Measurements from ENCODE around the gene UBE2E2. TPM values are rescaled to one million over a fixed set of nuclear protein-coding genes. Genes with fewer than 3 reads are reported as not detected.

Gene UBE2E2
- total RNA-seq, 1 experiment from 2014 or later, result 54.9 TPM

DNA sequence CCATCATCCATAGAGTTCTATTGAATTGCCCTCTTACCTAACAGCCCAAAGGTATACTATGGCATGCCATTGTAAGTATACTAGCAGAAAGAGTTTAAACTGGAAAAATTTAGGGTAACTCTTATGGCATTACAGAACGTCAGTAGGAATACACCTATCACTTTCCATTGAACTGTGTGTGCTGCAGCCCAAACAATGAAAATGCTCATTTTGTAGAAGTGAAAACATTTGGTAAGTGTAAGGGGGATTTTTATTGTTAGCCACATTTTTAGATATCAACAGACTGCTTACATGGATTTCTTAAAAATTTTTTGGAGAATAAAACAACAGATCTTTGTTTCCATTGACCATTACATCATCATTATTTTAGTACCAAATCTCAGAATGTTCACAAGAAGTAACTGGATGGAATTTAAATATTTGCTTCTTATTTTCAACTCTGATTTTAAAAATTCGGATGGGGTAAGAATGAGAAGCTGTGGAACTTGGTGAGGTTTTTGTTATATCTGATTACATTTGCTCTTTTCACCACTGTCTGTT lies 245.9 kb downstream of the UBE2E2 start:
- ChIA-PET CTCF (no interaction called here), POLR2A (no interaction called here)
- ATAC-seq (no peak), DNase-seq (ENCODE audit: low spot score) (no peak)
- TF ChIP-seq ESRRA (CRISPR knock-in tag; IDR thresholded peaks at IDR 0.05; ENCODE audit: borderline replicate concordance) (no peak), ZNF121 (CRISPR knock-in tag; IDR thresholded peaks at IDR 0.05) (no peak), KAT7 (CRISPR knock-in tag; IDR thresholded peaks at IDR 0.05; ENCODE audit: borderline replicate concordance) (no peak), ZBTB21 (CRISPR knock-in tag; IDR thresholded peaks at IDR 0.05; ENCODE audit: borderline replicate concordance) (no peak), TEAD4 (CRISPR knock-in tag; IDR thresholded peaks at IDR 0.05) (no peak), FOXJ3 (CRISPR knock-in tag; IDR thresholded peaks at IDR 0.05; ENCODE audit: borderline replicate concordance) (no peak), ETV6 (CRISPR knock-in tag; IDR thresholded peaks at IDR 0.05) (no peak), TP53 (CRISPR knock-in tag; IDR thresholded peaks at IDR 0.05) (no peak), ZNF219 (CRISPR knock-in tag; IDR thresholded peaks at IDR 0.05; ENCODE audit: borderline replicate concordance) (no peak)
- TF ChIP-seq, protein P1, sequence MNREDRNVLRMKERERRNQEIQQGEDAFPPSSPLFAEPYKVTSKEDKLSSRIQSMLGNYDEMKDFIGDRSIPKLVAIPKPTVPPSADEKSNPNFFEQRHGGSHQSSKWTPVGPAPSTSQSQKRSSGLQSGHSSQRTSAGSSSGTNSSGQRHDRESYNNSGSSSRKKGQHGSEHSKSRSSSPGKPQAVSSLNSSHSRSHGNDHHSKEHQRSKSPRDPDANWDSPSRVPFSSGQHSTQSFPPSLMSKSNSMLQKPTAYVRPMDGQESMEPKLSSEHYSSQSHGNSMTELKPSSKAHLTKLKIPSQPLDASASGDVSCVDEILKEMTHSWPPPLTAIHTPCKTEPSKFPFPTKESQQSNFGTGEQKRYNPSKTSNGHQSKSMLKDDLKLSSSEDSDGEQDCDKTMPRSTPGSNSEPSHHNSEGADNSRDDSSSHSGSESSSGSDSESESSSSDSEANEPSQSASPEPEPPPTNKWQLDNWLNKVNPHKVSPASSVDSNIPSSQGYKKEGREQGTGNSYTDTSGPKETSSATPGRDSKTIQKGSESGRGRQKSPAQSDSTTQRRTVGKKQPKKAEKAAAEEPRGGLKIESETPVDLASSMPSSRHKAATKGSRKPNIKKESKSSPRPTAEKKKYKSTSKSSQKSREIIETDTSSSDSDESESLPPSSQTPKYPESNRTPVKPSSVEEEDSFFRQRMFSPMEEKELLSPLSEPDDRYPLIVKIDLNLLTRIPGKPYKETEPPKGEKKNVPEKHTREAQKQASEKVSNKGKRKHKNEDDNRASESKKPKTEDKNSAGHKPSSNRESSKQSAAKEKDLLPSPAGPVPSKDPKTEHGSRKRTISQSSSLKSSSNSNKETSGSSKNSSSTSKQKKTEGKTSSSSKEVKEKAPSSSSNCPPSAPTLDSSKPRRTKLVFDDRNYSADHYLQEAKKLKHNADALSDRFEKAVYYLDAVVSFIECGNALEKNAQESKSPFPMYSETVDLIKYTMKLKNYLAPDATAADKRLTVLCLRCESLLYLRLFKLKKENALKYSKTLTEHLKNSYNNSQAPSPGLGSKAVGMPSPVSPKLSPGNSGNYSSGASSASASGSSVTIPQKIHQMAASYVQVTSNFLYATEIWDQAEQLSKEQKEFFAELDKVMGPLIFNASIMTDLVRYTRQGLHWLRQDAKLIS (CRISPR knock-in tag; IDR thresholded peaks at IDR 0.05; ENCODE audit: borderline replicate concordance), result no peak
- TF ChIP-seq, protein P2, sequence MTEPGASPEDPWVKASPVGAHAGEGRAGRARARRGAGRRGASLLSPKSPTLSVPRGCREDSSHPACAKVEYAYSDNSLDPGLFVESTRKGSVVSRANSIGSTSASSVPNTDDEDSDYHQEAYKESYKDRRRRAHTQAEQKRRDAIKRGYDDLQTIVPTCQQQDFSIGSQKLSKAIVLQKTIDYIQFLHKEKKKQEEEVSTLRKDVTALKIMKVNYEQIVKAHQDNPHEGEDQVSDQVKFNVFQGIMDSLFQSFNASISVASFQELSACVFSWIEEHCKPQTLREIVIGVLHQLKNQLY (CRISPR knock-in tag; IDR thresholded peaks at IDR 0.05), result no peak
- TF ChIP-seq, protein P3, sequence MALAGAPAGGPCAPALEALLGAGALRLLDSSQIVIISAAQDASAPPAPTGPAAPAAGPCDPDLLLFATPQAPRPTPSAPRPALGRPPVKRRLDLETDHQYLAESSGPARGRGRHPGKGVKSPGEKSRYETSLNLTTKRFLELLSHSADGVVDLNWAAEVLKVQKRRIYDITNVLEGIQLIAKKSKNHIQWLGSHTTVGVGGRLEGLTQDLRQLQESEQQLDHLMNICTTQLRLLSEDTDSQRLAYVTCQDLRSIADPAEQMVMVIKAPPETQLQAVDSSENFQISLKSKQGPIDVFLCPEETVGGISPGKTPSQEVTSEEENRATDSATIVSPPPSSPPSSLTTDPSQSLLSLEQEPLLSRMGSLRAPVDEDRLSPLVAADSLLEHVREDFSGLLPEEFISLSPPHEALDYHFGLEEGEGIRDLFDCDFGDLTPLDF (CRISPR knock-in tag; IDR thresholded peaks at IDR 0.05), result no peak
- TF ChIP-seq, protein P4, sequence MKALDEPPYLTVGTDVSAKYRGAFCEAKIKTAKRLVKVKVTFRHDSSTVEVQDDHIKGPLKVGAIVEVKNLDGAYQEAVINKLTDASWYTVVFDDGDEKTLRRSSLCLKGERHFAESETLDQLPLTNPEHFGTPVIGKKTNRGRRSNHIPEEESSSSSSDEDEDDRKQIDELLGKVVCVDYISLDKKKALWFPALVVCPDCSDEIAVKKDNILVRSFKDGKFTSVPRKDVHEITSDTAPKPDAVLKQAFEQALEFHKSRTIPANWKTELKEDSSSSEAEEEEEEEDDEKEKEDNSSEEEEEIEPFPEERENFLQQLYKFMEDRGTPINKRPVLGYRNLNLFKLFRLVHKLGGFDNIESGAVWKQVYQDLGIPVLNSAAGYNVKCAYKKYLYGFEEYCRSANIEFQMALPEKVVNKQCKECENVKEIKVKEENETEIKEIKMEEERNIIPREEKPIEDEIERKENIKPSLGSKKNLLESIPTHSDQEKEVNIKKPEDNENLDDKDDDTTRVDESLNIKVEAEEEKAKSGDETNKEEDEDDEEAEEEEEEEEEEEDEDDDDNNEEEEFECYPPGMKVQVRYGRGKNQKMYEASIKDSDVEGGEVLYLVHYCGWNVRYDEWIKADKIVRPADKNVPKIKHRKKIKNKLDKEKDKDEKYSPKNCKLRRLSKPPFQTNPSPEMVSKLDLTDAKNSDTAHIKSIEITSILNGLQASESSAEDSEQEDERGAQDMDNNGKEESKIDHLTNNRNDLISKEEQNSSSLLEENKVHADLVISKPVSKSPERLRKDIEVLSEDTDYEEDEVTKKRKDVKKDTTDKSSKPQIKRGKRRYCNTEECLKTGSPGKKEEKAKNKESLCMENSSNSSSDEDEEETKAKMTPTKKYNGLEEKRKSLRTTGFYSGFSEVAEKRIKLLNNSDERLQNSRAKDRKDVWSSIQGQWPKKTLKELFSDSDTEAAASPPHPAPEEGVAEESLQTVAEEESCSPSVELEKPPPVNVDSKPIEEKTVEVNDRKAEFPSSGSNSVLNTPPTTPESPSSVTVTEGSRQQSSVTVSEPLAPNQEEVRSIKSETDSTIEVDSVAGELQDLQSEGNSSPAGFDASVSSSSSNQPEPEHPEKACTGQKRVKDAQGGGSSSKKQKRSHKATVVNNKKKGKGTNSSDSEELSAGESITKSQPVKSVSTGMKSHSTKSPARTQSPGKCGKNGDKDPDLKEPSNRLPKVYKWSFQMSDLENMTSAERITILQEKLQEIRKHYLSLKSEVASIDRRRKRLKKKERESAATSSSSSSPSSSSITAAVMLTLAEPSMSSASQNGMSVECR (CRISPR knock-in tag; IDR thresholded peaks at IDR 0.05; ENCODE audit: borderline replicate concordance), result no peak
- Mint-ChIP-seq H3K9me3 (no peaks in the 10 kb centered on the region), H3K4me3 (no peak overlapping the region), H3K4me1 (peaks cover 17% of the 10 kb centered on the region), H3K27me3 (ENCODE audit: low read depth) (no peaks in the 10 kb centered on the region), H3K27ac (no peak overlapping the region), H3K36me3 (no peaks in the 10 kb centered on the region)

DNA sequence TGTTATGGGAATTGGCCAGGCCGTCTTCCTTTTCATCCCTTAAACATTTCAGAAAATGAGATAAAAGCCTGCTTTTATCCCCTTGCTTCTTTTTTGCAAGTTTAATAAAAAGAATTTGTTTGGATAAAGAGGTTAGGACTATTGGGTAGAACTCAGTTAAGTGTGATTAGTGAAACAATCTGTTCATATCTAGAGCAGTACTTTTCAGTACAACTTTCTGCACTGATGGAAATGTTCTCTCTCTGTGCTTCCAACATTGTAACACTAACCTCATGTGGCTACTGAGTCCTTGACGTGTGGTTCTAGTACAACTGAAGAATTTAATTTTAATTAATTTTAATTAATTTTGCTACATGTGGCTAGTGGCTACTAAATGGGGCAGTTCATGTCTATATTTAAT lies 246.9 kb downstream of the UBE2E2 start:
- TF ChIP-seq PRRX2 (CRISPR knock-in tag; IDR thresholded peaks at IDR 0.05), result no peak
- H3K27ac Mint-ChIP-seq, result no peak overlapping the region
- no peaks in the 10 kb centered on the region for H3K9me3 Mint-ChIP-seq
- ChIA-PET POLR2A (no interaction called here), CTCF (no interaction called here)
- ATAC-seq, result no peak
- no peak for DNase-seq (ENCODE audit: low spot score)
- H3K4me3 Mint-ChIP-seq, result no peak overlapping the region
- no peaks in the 10 kb centered on the region for H3K27me3 Mint-ChIP-seq (ENCODE audit: low read depth)
- peaks cover 22% of the 10 kb centered on the region for H3K4me1 Mint-ChIP-seq
- H3K36me3 Mint-ChIP-seq, result no peaks in the 10 kb centered on the region

Data from WTC11 (cell line).